Upper lobe of left lung (tissue), 6 donors: ENCODE data around the gene ATP13A1. TPM values are rescaled to one million over a fixed set of nuclear protein-coding genes. Genes with fewer than 3 reads are reported as not detected.
"Not testable (repeated sequence)": the region's sequence is repeated elsewhere in the genome, so short reads cannot be mapped to it uniquely, and the experiment has no call there.

Experiments
- ATAC-seq, 2 donors: fragments of 200-7000 bp; cut with Tn5 transposase; one replicate each; pipeline ENCODE4 v1.9.1; 2022; ENCODE audit warnings: mild to moderate bottlenecking in 2 of 2, moderate library complexity in 2 of 2; ENCODE audit not compliant: low FRiP score in 2 of 2
- DNase-seq, 2 donors: peaks; one replicate each; pipeline ENCODE4 v3.0.0-alpha.2; 2019 to 2020
- H3K27ac ChIP-seq, 4 donors: fragments of 200-600 bp; sonication (generic); one replicate each; pipeline ENCODE4 v1.5.1; 2016 to 2019
- H3K27me3 ChIP-seq, 4 donors: fragments of 200-600 bp; sonication (generic); one replicate each; pipeline ENCODE4 v1.5.1; 2017 to 2019
- H3K36me3 ChIP-seq, 4 donors: fragments of 200-600 bp; sonication (generic); one replicate each; pipeline ENCODE4 v1.5.1; 2016 to 2019
- H3K4me1 ChIP-seq, 4 donors: fragments of 200-600 bp; sonication (generic); one replicate each; pipeline ENCODE4 v1.5.1; 2018 to 2019
- H3K4me3 ChIP-seq, 4 donors: fragments of 200-600 bp; sonication (generic); one replicate each; pipeline ENCODE4 v1.5.1; 2017 to 2019; ENCODE audit warnings: mild to moderate bottlenecking in 2 of 4, moderate library complexity in 1 of 4
- H3K9me3 ChIP-seq, 4 donors: fragments of 200-600 bp; sonication (generic); one replicate each; pipeline ENCODE4 v1.5.1; 2018 to 2019
- CTCF ChIP-seq, 6 experiments: fragments of 450-650 bp in 4 of 6; fragments of 200-600 bp in 2 of 6; sonication (generic) in 2 of 6; IDR thresholded peaks; one replicate each; pipeline ENCODE4 v1.5.1; 2016 to 2019; ENCODE audit warnings: antibody characterized with exemption in 6 of 6
- EP300 ChIP-seq, 4 donors: sonication (generic); formaldehyde crosslinking; IDR thresholded peaks; one replicate each; pipeline ENCODE4 v1.5.1; 2017; ENCODE audit warnings: antibody characterized with exemption in 4 of 4, control low read depth in 2 of 4
- POLR2A ChIP-seq, 4 donors: fragments of 450-650 bp; IDR thresholded peaks; one replicate each; pipeline ENCODE4 v1.5.1; 2016 to 2017; ENCODE audit warnings: antibody characterized with exemption in 4 of 4, mild to moderate bottlenecking in 2 of 4
- POLR2AphosphoS5 ChIP-seq, 2 donors: sonication (generic); formaldehyde crosslinking; IDR thresholded peaks; one replicate each; pipeline ENCODE4 v1.5.1; 2017; ENCODE audit warnings: antibody characterized with exemption in 2 of 2
- WGBS, 2 donors: methylation state at CpG; one replicate each; pipeline ENCODE4 v1.1.5; 2017 to 2018; 5-methylcytosine and 5-hydroxymethylcytosine counted together
- total RNA-seq, 6 donors: library from RNA; depleted of rRNA in 4 of 6; stranded (reverse); fragments of >200 nt in 4 of 6; gene quantifications; one replicate each; pipeline versions ENCODE4 v1.1.0 to v1.2.1, GENCODE V29; 2016 to 2021
- donor health status: DM: no; HTN: no; CAD: no; lungs with moderate emphysema.
- donor health status: DM: no; HTN: yes; CAD: no; lungs with severe emphysema.

Gene ATP13A1
- total RNA-seq, 6 donors from 2014 or later = 58.6 to 256 (median 97.4) TPM

GRCh38 chr19:19704836-19705235, 41.4 kb upstream of the ATP13A1 start:
- TF ChIP-seq EP300 (IDR thresholded peaks at IDR 0.05) (no peak), POLR2AphosphoS5 (IDR thresholded peaks at IDR 0.05) (no peak), POLR2A (IDR thresholded peaks at IDR 0.05) (no peak), CTCF (IDR thresholded peaks at IDR 0.05) (no peak)
- Histone ChIP-seq H3K9me3 (peaks cover 47 to 91% (median 85%) of the 10 kb centered on the region in 4 donors), H3K27me3 (no peaks in the 10 kb centered on the region), H3K27ac (no peak overlapping the region), H3K4me3 (no peak overlapping the region), H3K4me1 (no peaks in the 10 kb centered on the region), H3K36me3 (peaks cover 0 to 9% (median 2%) of the 10 kb centered on the region in 4 donors)
- WGBS, 2 donors = 80 to 88% methylated on average over 6 of the region's 6 CpGs
- no peak for DNase-seq
- ATAC-seq = no peak

GRCh38 chr19:19700493-19700892, 37.0 kb upstream of the ATP13A1 start:
- H3K36me3 ChIP-seq, H3K4me1 ChIP-seq, H3K27ac ChIP-seq, ATAC-seq, DNase-seq, H3K27me3 ChIP-seq, H3K4me3 ChIP-seq: not testable (repeated sequence)
- 92 to 93% methylated on average over 1 of the region's 1 CpG for WGBS, 2 donors
- peaks cover 13 to 71% (median 58%) of the 10 kb centered on the region in 4 donors for H3K9me3 ChIP-seq

GRCh38 chr19:19697589-19697988, 34.1 kb upstream of the ATP13A1 start:
- H3K4me3 ChIP-seq = no peak overlapping the region
- peaks cover 7 to 45% (median 32%) of the 10 kb centered on the region in 4 donors for H3K9me3 ChIP-seq
- H3K4me1 ChIP-seq = no peaks in the 10 kb centered on the region
- DNase-seq (no peak), ATAC-seq (no peak)
- H3K27me3 ChIP-seq = no peaks in the 10 kb centered on the region
- H3K27ac ChIP-seq = no peak overlapping the region
- whole genome bisulfite sequencing, 2 donors = 91 to 93% methylated on average over 5 of the region's 5 CpGs
- TF ChIP-seq POLR2AphosphoS5 (IDR thresholded peaks at IDR 0.05) (no peak), CTCF (IDR thresholded peaks at IDR 0.05) (no peak), EP300 (IDR thresholded peaks at IDR 0.05) (no peak), POLR2A (IDR thresholded peaks at IDR 0.05) (no peak)
- peaks cover 0 to 4% (median 0%) of the 10 kb centered on the region in 4 donors for H3K36me3 ChIP-seq

- no peak for TF ChIP-seq POLR2A (IDR thresholded peaks at IDR 0.05)
- TF ChIP-seq EP300 (IDR thresholded peaks at IDR 0.05) = no peak
- no peak for TF ChIP-seq POLR2AphosphoS5 (IDR thresholded peaks at IDR 0.05)
- TF ChIP-seq CTCF (IDR thresholded peaks at IDR 0.05) = no peak
- 62 to 88% methylated on average over 2 of the region's 2 CpGs for WGBS, 2 donors
- Histone ChIP-seq H3K4me3 (no peak overlapping the region), H3K9me3 (peaks cover 7 to 33% (median 26%) of the 10 kb centered on the region in 4 donors), H3K27me3 (no peaks in the 10 kb centered on the region), H3K4me1 (no peaks in the 10 kb centered on the region), H3K36me3 (no peaks in the 10 kb centered on the region), H3K27ac (no peak overlapping the region)
- ATAC-seq (no peak), DNase-seq (no peak)
Observed at GRCh38 chr19:19696386-19696785, 32.9 kb upstream of the ATP13A1 start.

- no peak overlapping the region for H3K27ac ChIP-seq
- H3K36me3 ChIP-seq = no peaks in the 10 kb centered on the region
- WGBS, 2 donors = 86 to 88% methylated on average over 10 of the region's 10 CpGs
- TF ChIP-seq EP300 (IDR thresholded peaks at IDR 0.05) (no peak), CTCF (IDR thresholded peaks at IDR 0.05) (no peak), POLR2A (IDR thresholded peaks at IDR 0.05) (no peak), POLR2AphosphoS5 (IDR thresholded peaks at IDR 0.05) (no peak)
- no peak overlapping the region for H3K4me3 ChIP-seq
- DNase-seq (no peak), ATAC-seq (no peak)
- H3K4me1 ChIP-seq = no peaks in the 10 kb centered on the region
- H3K27me3 ChIP-seq = no peaks in the 10 kb centered on the region
- H3K9me3 ChIP-seq = peaks cover 0 to 13% (median 5%) of the 10 kb centered on the region in 4 donors
Observed at GRCh38 chr19:19691683-19692082, 28.2 kb upstream of the ATP13A1 start.

- H3K27me3 ChIP-seq, DNase-seq, H3K36me3 ChIP-seq, H3K4me1 ChIP-seq, ATAC-seq, H3K4me3 ChIP-seq, H3K27ac ChIP-seq: not testable (repeated sequence)
- 96 to 99% methylated on average over 9 to 10 of the region's 10 CpGs for WGBS, 2 donors
- peaks cover 0 to 24% (median 23%) of the 10 kb centered on the region in 4 donors for H3K9me3 ChIP-seq
Observed at GRCh38 chr19:19689023-19689422, 25.5 kb upstream of the ATP13A1 start.
